HepG2 (cell line): ENCODE data around the gene DGAT2. TPM values are rescaled to one million over a fixed set of nuclear protein-coding genes. Genes with fewer than 3 reads are reported as not detected.

Experiments used
- ADNP ChIP-seq: sonication (generic); formaldehyde crosslinking; IDR thresholded peaks from 2 replicates; pipeline ENCODE4 v1.4.0; 2020; ENCODE audit warnings: missing genetic modification reagents
- ARNT ChIP-seq: fragments of 450-650 bp; IDR thresholded peaks from 2 replicates; pipeline ENCODE4 v1.6.1; 2017
- ASH2L ChIP-seq: fragments of 300-600, 200-600 bp; sonication (generic); IDR thresholded peaks from 2 replicates; pipeline ENCODE4 v1.7.0; 2017; ENCODE audit warnings: low read depth, mild to moderate bottlenecking, moderate library complexity, mixed read lengths, low read length; ENCODE audit not compliant: insufficient read length
- CREM ChIP-seq, 2 experiments: sonication (generic) in 1 of 2; formaldehyde crosslinking in 1 of 2; IDR thresholded peaks; 2 replicates each; pipeline versions ENCODE4 v1.4.0 to v1.6.1; 2016 to 2020; ENCODE audit warnings: antibody characterized with exemption in 1 of 2, mild to moderate bottlenecking in 1 of 2, missing genetic modification reagents in 1 of 2
- GATAD2A ChIP-seq: IDR thresholded peaks from 2 replicates; pipeline ENCODE4 v1.6.1; 2016
- ISX ChIP-seq: sonication (generic); formaldehyde crosslinking; conservative IDR thresholded peaks from 2 replicates; pipeline ENCODE4 v1.5.0; 2020; ENCODE audit warnings: missing genetic modification reagents
- LCORL ChIP-seq, 2 experiments: fragments of 450-650 bp in 1 of 2; sonication (generic) in 1 of 2; formaldehyde crosslinking in 1 of 2; IDR thresholded peaks; 2 replicates each; pipeline versions ENCODE4 v1.5.0 to v1.6.1; 2017 to 2020; ENCODE audit warnings: antibody characterized with exemption in 1 of 2, missing genetic modification reagents in 1 of 2
- MEF2D ChIP-seq: sonication (generic); formaldehyde crosslinking; IDR thresholded peaks from 2 replicates; pipeline ENCODE4 v1.5.1; 2020; ENCODE audit warnings: mild to moderate bottlenecking, missing genetic modification reagents
- SATB2 ChIP-seq: sonication (generic); formaldehyde crosslinking; IDR thresholded peaks from 2 replicates; pipeline ENCODE4 v1.5.0; 2020; ENCODE audit warnings: missing genetic modification reagents
- SOX5 ChIP-seq: IDR thresholded peaks from 2 replicates; pipeline ENCODE4 v1.6.1; 2016; ENCODE audit warnings: borderline replicate concordance
- STAG1 ChIP-seq: sonication (generic); formaldehyde crosslinking; IDR thresholded peaks from 2 replicates; pipeline ENCODE4 v1.4.0; 2020; ENCODE audit warnings: missing genetic modification reagents
- TBP ChIP-seq: sonication (generic); formaldehyde crosslinking; IDR thresholded peaks from 2 replicates; pipeline ENCODE4 v1.5.0; 2020; ENCODE audit warnings: missing genetic modification reagents
- TMF1 ChIP-seq: sonication (generic); formaldehyde crosslinking; IDR thresholded peaks from 2 replicates; pipeline ENCODE4 v1.8.1; 2022; ENCODE audit warnings: low read depth, missing genetic modification reagents
- ZFP36L2 ChIP-seq: sonication (generic); formaldehyde crosslinking; IDR thresholded peaks from 2 replicates; pipeline ENCODE4 v1.4.0; 2020; ENCODE audit warnings: missing genetic modification reagents
- ZNF101 ChIP-seq: sonication (generic); formaldehyde crosslinking; IDR thresholded peaks from 2 replicates; pipeline ENCODE4 v1.4.0; 2020; ENCODE audit warnings: mild to moderate bottlenecking, low read depth, missing genetic modification reagents, borderline replicate concordance
- ZNF225 ChIP-seq: sonication (generic); formaldehyde crosslinking; IDR thresholded peaks from 2 replicates; pipeline ENCODE4 v1.4.0; 2020; ENCODE audit warnings: mild to moderate bottlenecking, missing genetic modification reagents
- ZNF556 ChIP-seq: sonication (generic); formaldehyde crosslinking; IDR thresholded peaks from 2 replicates; pipeline ENCODE4 v1.4.0; 2020; ENCODE audit warnings: mild to moderate bottlenecking, missing genetic modification reagents, borderline replicate concordance
- ZNF572 ChIP-seq: sonication (generic); formaldehyde crosslinking; IDR thresholded peaks from 2 replicates; pipeline ENCODE4 v1.5.1; 2020; ENCODE audit warnings: mild to moderate bottlenecking, missing genetic modification reagents
- ZNF619 ChIP-seq: sonication (generic); formaldehyde crosslinking; IDR thresholded peaks from 2 replicates; pipeline ENCODE4 v1.4.0; 2020; ENCODE audit warnings: mild to moderate bottlenecking, missing genetic modification reagents
- ZNF879 ChIP-seq: sonication (generic); formaldehyde crosslinking; IDR thresholded peaks from 2 replicates; pipeline ENCODE4 v1.8.1; 2023; ENCODE audit warnings: missing genetic modification reagents
- polyA plus RNA-seq, 8 experiments: library from polyadenylated mRNA; depleted of rRNA in 3 of 8; stranded (reverse) in 7 of 8; unstranded in 1 of 8; fragments of >200 nt; fragmentation: Illumina TruSeq in 4 of 8; extraction: Trizol in 4 of 8; gene quantifications; 2 replicates each; pipeline versions ENCODE4 v1.2.1 to v1.2.3, GENCODE V29; 2011 to 2016; ENCODE audit warnings: low read depth in 4 of 8, missing spikeins in 1 of 8, mixed read lengths in 1 of 8; ENCODE audit not compliant: insufficient read depth in 1 of 8
- total RNA-seq, 5 experiments: library from RNA; depleted of rRNA; stranded (reverse); fragments of >200 nt; fragmentation: Illumina TruSeq; extraction: Trizol; gene quantifications; 2 replicates each; pipeline ENCODE4 v1.2.3, GENCODE V29; 2016; ENCODE audit warnings: low read depth in 1 of 5
- TF ChIP-seq, protein P1 (sequence below): sonication (generic); formaldehyde crosslinking; IDR thresholded peaks from 2 replicates; pipeline ENCODE4 v1.8.0; 2022; ENCODE audit warnings: missing genetic modification reagents, mild to moderate bottlenecking, moderate library complexity, borderline replicate concordance
- TF ChIP-seq, protein P2 (sequence below): sonication (generic); formaldehyde crosslinking; IDR thresholded peaks from 2 replicates; pipeline ENCODE4 v1.8.1; 2023; ENCODE audit warnings: missing genetic modification reagents, mild to moderate bottlenecking, borderline replicate concordance
- TF ChIP-seq, protein P3 (sequence below), 2 experiments: sonication (generic) in 1 of 2; formaldehyde crosslinking in 1 of 2; IDR thresholded peaks; 2 replicates each; pipeline versions ENCODE4 v1.4.0 to v1.6.1; 2018 to 2020; ENCODE audit warnings: missing genetic modification reagents in 2 of 2, borderline replicate concordance in 1 of 2, low read depth in 1 of 2, mild to moderate bottlenecking in 1 of 2, missing biosample characterization in 1 of 2
- TF ChIP-seq, protein P4 (sequence below): sonication (generic); formaldehyde crosslinking; IDR thresholded peaks from 2 replicates; pipeline ENCODE4 v1.8.1; 2022; ENCODE audit warnings: low read depth, mild to moderate bottlenecking, missing genetic modification reagents

The DGAT2 gene
- total and polyA plus RNA-seq, 2 of the 13 experiments (the other 11 are each of a cell fraction or from before 2014, with no cell fraction given) = 39.0 to 65.6 TPM

DNA sequence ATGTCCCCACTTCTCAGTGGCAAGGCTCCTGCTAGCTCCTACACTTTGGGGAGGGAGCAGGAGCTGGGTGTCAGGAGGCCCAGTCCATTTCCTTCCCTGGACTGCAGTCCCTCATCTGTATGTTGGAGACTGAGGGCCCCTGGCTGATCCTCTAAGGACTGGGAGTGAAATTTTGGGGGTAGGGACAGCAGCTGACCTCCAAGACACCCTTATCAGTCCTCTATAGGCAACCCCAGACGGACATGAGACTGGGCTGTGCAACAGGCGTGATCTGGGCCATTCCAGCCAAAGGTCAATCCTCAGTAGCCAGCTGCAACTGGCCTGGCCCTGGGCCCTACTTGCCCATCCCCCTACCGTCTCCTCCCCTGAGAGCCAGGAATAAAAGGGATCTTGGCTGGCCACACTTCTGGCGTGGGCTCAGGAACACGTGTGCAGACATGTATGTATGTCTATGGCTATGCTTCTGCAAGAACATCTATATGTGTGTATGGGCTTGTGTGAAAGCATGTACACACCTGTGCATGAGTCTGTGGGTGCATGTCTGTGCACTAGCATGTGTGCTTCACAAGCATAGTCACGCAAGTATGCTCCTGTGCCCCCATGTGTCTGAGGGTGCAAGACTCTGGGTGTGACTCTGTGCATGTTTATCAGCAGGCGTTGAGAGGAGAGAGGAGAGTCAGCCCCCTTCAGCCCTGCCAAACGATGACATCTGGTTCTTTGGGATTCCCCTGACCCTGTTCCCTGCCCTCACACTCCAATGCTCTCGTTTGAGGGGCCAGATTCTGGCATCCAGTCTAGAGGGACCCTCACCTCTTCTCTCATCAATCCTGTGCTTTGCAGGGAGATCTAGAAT is 24.6 kb upstream of the DGAT2 start (continued):
- TF ChIP-seq TMF1 (CRISPR knock-in tag) (no peak), CREM (IDR thresholded peaks at IDR 0.05) (no peak), CREM (CRISPR knock-in tag; IDR thresholded peaks at IDR 0.05) (no peak), ZNF225 (CRISPR knock-in tag) (no peak), ZNF879 (CRISPR knock-in tag) (no peak), ZFP36L2 (CRISPR knock-in tag) (no peak), TBP (CRISPR knock-in tag) (no peak), ZNF572 (CRISPR knock-in tag) (no peak), ARNT (no peak), GATAD2A (CRISPR knock-in tag) (peak; percentile 76), ISX (CRISPR knock-in tag) (no peak), LCORL (IDR thresholded peaks at IDR 0.05) (no peak), LCORL (CRISPR knock-in tag; IDR thresholded peaks at IDR 0.05) (peak; percentile 76), SOX5 (CRISPR knock-in tag) (peak; percentile 46), ASH2L (no peak), ZNF556 (CRISPR knock-in tag) (no peak), ZNF619 (CRISPR knock-in tag) (no peak), STAG1 (CRISPR knock-in tag) (no peak), ZNF101 (CRISPR knock-in tag) (no peak), ADNP (no peak), MEF2D (CRISPR knock-in tag) (0 out of 2 replicates have a peak, but pooled peaks have one; percentile 26), SATB2 (CRISPR knock-in tag) (no peak)
- TF ChIP-seq, protein P1, sequence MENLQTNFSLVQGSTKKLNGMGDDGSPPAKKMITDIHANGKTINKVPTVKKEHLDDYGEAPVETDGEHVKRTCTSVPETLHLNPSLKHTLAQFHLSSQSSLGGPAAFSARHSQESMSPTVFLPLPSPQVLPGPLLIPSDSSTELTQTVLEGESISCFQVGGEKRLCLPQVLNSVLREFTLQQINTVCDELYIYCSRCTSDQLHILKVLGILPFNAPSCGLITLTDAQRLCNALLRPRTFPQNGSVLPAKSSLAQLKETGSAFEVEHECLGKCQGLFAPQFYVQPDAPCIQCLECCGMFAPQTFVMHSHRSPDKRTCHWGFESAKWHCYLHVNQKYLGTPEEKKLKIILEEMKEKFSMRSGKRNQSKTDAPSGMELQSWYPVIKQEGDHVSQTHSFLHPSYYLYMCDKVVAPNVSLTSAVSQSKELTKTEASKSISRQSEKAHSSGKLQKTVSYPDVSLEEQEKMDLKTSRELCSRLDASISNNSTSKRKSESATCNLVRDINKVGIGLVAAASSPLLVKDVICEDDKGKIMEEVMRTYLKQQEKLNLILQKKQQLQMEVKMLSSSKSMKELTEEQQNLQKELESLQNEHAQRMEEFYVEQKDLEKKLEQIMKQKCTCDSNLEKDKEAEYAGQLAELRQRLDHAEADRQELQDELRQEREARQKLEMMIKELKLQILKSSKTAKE = peak; percentile 88
- TF ChIP-seq, protein P2, sequence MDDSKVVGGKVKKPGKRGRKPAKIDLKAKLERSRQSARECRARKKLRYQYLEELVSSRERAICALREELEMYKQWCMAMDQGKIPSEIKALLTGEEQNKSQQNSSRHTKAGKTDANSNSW (CRISPR knock-in tag) = no peak
- TF ChIP-seq, protein P3, sequence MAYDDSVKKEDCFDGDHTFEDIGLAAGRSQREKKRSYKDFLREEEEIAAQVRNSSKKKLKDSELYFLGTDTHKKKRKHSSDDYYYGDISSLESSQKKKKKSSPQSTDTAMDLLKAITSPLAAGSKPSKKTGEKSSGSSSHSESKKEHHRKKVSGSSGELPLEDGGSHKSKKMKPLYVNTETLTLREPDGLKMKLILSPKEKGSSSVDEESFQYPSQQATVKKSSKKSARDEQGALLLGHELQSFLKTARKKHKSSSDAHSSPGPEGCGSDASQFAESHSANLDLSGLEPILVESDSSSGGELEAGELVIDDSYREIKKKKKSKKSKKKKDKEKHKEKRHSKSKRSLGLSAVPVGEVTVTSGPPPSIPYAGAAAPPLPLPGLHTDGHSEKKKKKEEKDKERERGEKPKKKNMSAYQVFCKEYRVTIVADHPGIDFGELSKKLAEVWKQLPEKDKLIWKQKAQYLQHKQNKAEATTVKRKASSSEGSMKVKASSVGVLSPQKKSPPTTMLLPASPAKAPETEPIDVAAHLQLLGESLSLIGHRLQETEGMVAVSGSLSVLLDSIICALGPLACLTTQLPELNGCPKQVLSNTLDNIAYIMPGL (CRISPR knock-in tag; IDR thresholded peaks at IDR 0.05; ENCODE audit: borderline replicate concordance in 1 of 2, low read depth in 1 of 2) = no peak
- TF ChIP-seq, protein P4, sequence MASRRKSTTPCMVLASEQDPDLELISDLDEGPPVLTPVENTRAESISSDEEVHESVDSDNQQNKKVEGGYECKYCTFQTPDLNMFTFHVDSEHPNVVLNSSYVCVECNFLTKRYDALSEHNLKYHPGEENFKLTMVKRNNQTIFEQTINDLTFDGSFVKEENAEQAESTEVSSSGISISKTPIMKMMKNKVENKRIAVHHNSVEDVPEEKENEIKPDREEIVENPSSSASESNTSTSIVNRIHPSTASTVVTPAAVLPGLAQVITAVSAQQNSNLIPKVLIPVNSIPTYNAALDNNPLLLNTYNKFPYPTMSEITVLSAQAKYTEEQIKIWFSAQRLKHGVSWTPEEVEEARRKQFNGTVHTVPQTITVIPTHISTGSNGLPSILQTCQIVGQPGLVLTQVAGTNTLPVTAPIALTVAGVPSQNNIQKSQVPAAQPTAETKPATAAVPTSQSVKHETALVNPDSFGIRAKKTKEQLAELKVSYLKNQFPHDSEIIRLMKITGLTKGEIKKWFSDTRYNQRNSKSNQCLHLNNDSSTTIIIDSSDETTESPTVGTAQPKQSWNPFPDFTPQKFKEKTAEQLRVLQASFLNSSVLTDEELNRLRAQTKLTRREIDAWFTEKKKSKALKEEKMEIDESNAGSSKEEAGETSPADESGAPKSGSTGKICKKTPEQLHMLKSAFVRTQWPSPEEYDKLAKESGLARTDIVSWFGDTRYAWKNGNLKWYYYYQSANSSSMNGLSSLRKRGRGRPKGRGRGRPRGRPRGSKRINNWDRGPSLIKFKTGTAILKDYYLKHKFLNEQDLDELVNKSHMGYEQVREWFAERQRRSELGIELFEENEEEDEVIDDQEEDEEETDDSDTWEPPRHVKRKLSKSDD = no peak
